ENCODE results near the gene ZNF423.

DNA sequence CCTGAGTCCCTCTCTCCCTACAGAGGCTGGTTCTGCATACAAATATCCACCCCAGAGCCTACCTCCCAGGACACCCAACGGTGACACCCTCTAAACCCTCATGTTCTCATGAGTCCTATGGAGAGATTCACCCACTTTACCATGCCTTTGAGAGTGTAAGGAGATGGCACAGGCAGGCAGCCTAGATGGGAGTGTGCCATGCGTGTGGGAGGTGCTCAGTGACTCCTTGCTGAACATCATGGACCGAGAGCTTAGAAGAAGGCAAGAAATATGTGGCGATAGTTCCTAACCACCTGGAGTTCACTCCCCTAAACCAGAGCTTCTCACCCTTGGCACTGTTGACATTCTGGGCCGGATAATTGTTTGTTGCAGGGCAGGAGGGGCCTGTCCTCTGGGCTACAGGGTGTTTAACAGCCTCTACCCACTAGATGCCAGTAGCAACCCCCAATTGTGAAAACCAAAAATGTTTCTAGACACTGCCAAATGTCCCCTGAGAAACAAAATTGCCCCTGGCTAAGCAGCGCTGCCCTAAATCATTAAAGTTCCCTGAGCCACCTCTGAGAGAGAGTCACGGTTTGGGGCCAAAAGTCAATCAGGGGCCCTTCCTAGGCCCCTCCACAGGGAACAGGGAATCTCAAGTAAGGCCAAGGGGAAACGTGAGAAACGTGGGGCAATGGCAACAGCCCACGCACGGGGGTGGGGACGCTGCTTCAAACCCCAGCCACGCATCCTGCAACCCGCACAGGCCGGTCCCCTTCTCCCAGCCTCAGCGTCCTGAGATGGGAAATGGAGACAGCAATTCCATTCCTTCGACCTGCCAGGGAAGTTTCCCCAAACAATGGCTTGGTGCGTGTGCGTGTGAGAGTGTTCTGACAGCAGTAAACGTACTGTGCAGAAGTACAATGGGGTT, 415.5 kb downstream of the ZNF423 start:
- TF ChIP-seq POLR2AphosphoS5 (IDR thresholded peaks at IDR 0.05; ENCODE audit: low read depth, low read length) (no peak), REST (IDR thresholded peaks at IDR 0.05; ENCODE audit: insufficient read depth in 1 of 2, low read depth in 2 of 2, low read length in 2 of 2) (no peak)

Measured in PFSK-1 (cell line).